HG03039 (cell line): ENCODE data around the gene COL15A1.
"Not testable (repeated sequence)": the region's sequence is repeated elsewhere in the genome, so short reads cannot be mapped to it uniquely, and the experiment has no call there.

Experiments used
- ATAC-seq: cut with Tn5 transposase; IDR thresholded peaks from one replicate; pipeline ENCODE4 v1.9.1; 2021; ENCODE audit warnings: mild to moderate bottlenecking, moderate library complexity; ENCODE audit not compliant: unreplicated experiment

The COL15A1 gene

GRCh38 chr9:99010393-99010792, 66.7 kb downstream of the COL15A1 start:
- not testable (repeated sequence) for ATAC-seq

GRCh38 chr9:99011161-99011709, 67.5 kb downstream of the COL15A1 start:
- ATAC-seq = no peak

- ATAC-seq = no peak
These were observed 69.3 kb downstream of the COL15A1 start for GRCh38 chr9:99012957-99013512.

- ATAC-seq = no peak
These were observed 69.8 kb downstream of the COL15A1 start for GRCh38 chr9:99013550-99013949.

DNA sequence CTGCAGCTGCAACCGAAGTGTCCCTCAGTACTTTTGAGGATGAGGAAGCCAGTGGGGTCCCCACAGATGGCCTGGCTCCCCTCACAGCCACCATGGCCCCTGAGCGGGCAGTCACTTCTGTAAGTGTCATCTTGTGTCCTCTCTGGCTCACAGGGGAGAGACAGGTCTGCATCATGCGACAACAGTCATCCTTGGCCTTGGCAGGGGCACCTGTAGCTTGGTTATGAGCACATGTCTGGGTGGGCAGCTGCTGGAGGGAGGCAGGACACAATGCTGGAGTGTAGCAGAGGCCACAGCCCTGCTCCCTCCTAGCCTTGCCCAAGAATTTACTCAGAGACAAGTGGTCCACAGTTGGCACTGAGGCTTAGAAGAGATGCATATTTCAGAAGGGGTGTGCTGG, 71.7 kb downstream of the COL15A1 start:
- no peak for ATAC-seq

DNA sequence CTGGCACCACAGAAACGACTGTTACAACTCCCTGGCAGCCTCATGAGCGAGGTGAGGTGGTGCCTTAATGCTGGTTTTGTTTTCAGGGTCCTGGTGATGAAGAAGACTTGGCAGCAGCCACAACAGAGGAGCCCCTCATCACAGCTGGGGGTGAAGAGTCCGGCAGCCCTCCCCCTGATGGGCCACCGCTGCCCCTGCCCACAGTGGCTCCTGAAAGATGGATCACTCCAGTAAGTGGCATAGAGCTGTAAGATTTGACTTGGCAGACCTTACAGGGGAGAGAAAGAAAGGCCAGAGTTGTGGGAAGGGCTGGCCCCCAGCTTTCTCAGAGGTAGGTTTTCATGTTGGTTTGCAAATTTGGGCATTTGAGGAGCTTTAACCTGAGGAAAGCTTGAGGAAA, 72.2 kb downstream of the COL15A1 start:
- ATAC-seq = no peak

- ATAC-seq = no peak
These were observed 73.1 kb downstream of the COL15A1 start for GRCh38 chr9:99016681-99017387.

- no peak for ATAC-seq
These were observed 74.9 kb downstream of the COL15A1 start for GRCh38 chr9:99018653-99019052.

DNA sequence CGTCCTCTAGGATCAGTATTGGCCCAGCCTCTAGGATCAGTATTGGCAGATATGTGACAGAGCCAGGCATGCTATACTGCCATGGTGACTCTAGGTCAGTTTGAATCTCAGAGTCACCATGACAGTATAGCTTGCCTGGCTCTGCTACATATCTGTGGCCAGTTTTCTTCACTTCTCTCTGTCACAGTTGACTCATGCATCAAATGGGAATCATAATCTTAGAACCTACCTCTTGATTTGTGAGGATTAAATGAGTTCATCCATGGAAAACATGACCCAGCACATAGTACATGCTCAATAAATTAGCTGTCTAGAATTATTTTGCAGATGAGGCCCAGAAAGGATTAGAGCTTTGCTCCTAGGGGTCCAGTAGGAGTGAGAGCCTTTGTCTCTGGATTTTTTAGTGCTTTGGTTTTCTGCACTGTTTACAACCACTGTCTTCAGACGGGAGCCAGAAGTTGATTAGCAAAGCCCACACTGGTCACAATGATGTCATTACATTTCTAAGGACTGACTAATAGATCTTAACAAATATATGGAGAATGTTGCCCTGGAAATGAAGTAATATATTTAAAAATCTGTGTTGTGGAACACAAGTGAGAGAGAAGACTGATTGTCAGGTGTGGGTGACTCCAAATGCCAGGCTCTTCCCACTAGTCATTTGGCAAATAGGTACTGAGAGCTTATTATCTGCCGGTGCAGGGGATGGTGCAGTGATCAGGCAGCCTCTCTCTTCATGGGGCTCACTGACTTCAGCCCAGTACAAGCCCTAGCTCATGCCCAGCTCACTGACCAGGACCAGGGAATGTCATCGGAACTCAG, 76.0 kb downstream of the COL15A1 start:
- no peak for ATAC-seq

DNA sequence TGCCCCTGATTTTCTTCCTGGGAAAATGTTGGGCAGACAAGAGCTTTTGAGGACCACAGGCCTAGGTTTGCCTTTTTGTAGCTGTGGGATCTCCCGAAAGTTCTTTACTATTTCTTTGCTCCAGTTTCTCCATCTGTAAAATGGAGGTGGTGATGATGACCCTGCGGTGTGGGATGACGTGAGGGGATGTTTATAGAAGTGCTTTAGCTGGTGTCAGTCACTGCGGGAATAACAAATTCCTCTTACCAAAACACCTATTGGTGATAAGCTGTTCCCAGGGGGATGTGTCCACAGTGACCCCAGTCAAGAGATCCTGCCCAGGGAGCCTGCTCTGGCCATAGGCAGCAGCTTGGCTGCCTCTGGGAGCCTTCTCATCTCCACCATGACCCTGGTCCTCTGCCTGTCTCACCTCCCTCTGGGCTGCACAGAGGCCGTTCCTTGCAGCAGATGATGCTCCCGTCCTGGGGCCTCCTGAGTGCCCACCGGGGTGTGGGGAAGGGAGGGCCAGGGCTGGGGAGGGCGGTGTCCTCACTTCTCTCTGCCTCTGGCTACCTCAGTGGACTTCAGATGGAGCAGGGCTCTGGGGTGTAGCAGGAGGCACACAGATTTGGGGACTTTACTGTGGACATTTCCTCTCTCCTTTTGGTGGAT, 77.2 kb downstream of the COL15A1 start:
- no peak for ATAC-seq

- no peak for ATAC-seq
These were observed 77.8 kb downstream of the COL15A1 start for GRCh38 chr9:99021512-99021911.

DNA sequence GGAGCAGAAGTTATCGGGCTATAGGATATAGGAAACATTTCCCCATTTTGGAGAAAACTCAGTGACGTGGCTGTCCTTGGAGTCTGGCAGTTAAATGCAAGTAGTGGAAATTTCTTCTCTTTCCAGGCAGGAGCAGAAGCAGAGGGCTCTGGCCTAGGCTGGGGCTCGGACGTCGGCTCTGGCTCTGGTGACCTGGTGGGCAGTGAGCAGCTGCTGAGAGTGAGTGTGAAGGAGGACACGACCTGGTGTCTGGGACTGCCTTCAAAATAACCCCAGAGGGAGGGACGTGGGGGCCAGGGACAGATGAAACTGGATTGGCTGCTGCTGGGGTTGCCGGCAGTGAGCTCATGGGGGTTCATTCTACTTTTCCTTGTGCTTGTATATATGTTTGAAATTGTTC, 79.5 kb downstream of the COL15A1 start:
- ATAC-seq = no peak

- ATAC-seq = no peak
These were observed 80.1 kb downstream of the COL15A1 start for GRCh38 chr9:99023831-99024230.

GRCh38 chr9:99024959-99025358, 81.3 kb downstream of the COL15A1 start:
- ATAC-seq = no peak

DNA sequence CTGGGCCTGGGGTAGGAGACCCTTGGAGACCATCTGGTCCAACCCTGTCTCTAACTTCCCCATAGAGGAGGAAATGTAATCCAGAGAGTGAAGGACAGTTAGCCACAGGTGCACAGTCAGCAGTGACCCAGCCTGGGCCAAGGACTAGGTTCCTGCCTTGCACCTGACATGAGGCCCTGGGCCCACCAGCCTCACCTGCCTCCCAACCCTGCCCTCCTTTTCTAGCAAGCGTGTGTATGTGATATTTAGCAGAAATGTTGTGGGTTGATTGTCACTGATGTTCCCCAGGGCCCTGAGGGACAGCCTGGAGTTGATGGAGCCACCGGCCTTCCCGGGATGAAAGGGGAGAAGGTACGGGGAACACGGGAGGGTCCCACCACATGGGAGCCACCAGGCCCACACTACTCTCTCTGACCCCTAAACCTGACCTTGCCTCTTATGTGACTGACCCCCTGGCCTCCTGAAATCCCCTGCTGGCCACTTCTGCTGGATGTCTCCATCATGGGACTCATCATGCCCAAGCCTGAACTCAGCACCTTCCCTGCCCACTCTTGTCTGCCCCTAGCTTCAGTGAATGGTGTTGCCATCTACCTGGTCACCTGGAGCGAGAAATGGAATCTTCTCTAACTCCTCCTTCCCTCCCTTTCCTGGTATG, 82.0 kb downstream of the COL15A1 start:
- no peak for ATAC-seq

DNA sequence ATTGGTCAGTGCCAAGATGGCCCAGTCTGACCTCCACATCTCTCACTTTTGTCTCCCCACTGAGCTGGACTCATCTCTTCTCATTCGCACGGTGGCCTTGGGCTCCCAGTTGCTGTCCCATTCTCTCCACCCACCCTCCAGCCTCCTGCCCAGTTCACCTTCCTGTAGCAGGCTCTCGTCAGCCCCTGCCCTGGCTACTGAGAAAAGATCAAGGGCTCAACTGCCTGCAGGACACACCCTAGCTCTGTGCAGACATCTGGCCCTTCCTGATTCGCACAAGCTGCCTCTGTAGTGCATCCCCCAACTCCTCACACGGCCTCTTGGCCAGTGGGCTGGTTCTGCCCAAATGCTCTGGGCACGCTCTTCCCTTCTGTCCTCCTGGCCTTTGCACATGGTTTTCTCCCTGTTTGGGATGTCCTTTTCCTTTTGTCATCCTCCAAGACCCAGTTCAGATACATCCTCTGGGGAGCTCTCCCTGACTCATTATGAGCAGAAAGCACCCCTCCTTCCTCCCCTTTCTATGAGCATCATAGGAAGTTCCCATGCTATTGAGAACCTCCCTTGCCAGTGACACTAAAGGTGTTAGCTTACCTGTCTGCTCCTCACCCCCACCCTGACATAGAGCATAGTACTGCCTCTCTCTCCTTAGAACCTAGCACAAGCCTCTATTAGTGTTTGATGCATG, 82.7 kb downstream of the COL15A1 start:
- ATAC-seq = no peak

- no peak for ATAC-seq
These were observed 83.2 kb downstream of the COL15A1 start for GRCh38 chr9:99026956-99027298.

- ATAC-seq = no peak
These were observed 83.7 kb downstream of the COL15A1 start for GRCh38 chr9:99027443-99027842.

DNA sequence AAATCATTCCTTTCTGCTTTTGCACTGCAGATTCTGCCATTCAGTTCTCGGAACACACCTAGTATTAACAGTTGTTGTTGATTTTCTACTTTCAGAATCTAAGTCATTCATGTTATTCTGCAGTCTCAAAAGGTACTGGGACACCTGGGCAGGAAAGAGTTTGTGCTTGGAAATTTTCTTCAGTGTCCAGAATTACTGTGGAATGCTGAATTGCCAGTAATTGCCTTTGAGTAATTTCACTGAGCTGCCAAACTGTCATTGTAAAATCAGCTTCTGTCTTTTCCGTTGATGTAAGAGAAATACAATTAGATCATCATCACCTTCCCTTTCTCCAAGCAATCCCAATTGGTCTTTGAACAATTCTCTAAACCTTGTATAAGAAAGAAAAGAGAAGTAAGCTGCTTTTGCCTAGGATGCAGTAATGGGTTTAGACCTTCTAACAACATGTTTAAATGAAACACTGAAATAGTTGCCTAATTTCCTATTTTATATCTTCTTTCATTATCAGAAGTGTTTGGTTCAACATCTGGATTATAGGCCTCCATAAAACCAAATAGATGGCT, 85.5 kb downstream of the COL15A1 start:
- no peak for ATAC-seq

GRCh38 chr9:99030092-99030511, 86.4 kb downstream of the COL15A1 start:
- ATAC-seq = no peak
